Neural cell (in vitro differentiated cells): ENCODE data around the gene ZBED2.

Source experiments
- EP300 ChIP-seq: fragments of 450-650 bp; conservative IDR thresholded peaks from 2 replicates; pipeline ENCODE4 v1.6.1; 2014; ENCODE audit warnings: antibody characterized with exemption, mild to moderate bottlenecking, moderate library complexity; ENCODE audit not compliant: poor library complexity, severe bottlenecking
- EZH2 ChIP-seq: fragments of 200-600, 300-800 bp; shearing (Covaris generic), sonication (generic); IDR thresholded peaks from 2 replicates; pipeline ENCODE4 v1.6.1; 2014; ENCODE audit warnings: antibody characterized with exemption, low read length, borderline replicate concordance, mild to moderate bottlenecking; ENCODE audit not compliant: insufficient read depth, poor library complexity, severe bottlenecking
- MXI1 ChIP-seq: fragments of 450-650 bp; conservative IDR thresholded peaks from 2 replicates; pipeline ENCODE4 v1.6.1; 2014; ENCODE audit warnings: antibody characterized with exemption, mild to moderate bottlenecking; ENCODE audit not compliant: poor library complexity, severe bottlenecking
- POLR2AphosphoS5 ChIP-seq: IDR thresholded peaks from 2 replicates; pipeline ENCODE4 v1.6.1; 2012
- RAD21 ChIP-seq: fragments of 450-650 bp; conservative IDR thresholded peaks from 2 replicates; pipeline ENCODE4 v1.6.1; 2014; ENCODE audit warnings: antibody characterized with exemption, mild to moderate bottlenecking, moderate library complexity
- TAF1 ChIP-seq: IDR thresholded peaks from 2 replicates; pipeline ENCODE4 v1.6.1; 2012; ENCODE audit warnings: low read depth
- TF ChIP-seq, protein P1 (sequence below): fragments of 450-650 bp; IDR thresholded peaks from 2 replicates; pipeline ENCODE4 v1.5.1; 2014; ENCODE audit warnings: antibody characterized with exemption, mild to moderate bottlenecking, moderate library complexity; ENCODE audit not compliant: poor library complexity, severe bottlenecking
- TF ChIP-seq, protein P2 (sequence below): IDR thresholded peaks from 2 replicates; pipeline ENCODE4 v1.6.1; 2012; ENCODE audit warnings: borderline replicate concordance

DNA sequence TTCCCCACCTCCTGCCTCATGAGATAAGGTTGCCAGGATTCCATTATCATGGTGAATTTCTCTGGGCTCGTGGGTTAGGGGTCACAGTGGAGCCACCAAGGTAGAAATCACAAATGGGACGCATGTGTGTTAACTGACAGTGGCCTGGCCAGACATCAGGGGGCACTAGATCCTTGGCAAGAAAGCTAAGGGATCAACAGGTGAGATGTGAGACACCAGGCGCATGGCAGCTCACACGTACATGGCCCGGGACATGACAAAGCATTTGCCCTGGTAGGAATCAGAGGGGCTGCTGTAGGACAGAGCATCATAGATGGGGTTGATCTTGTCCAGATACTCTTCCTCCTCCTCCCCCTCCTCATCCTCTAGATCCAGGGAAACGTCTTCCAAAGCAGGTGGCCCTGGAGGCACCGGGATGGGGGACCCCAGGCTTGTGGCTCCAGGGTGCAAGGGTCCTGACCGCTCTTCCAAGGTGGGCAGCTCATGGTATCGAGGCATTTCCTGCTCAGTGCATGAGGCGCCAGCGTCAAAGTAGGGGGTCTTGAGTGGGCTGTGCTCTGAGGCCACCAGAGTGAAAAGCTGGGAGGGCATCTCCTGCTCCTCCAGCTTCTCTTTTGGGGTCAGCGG is 24.6 kb downstream of the ZBED2 start:
- TF ChIP-seq, protein P1, sequence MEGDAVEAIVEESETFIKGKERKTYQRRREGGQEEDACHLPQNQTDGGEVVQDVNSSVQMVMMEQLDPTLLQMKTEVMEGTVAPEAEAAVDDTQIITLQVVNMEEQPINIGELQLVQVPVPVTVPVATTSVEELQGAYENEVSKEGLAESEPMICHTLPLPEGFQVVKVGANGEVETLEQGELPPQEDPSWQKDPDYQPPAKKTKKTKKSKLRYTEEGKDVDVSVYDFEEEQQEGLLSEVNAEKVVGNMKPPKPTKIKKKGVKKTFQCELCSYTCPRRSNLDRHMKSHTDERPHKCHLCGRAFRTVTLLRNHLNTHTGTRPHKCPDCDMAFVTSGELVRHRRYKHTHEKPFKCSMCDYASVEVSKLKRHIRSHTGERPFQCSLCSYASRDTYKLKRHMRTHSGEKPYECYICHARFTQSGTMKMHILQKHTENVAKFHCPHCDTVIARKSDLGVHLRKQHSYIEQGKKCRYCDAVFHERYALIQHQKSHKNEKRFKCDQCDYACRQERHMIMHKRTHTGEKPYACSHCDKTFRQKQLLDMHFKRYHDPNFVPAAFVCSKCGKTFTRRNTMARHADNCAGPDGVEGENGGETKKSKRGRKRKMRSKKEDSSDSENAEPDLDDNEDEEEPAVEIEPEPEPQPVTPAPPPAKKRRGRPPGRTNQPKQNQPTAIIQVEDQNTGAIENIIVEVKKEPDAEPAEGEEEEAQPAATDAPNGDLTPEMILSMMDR, result no peak
- TF ChIP-seq POLR2AphosphoS5, result no peak
- no peak for TF ChIP-seq EZH2
- no peak for TF ChIP-seq EP300
- TF ChIP-seq TAF1, result no peak
- no peak for TF ChIP-seq RAD21
- TF ChIP-seq MXI1, result no peak
- TF ChIP-seq, protein P2, sequence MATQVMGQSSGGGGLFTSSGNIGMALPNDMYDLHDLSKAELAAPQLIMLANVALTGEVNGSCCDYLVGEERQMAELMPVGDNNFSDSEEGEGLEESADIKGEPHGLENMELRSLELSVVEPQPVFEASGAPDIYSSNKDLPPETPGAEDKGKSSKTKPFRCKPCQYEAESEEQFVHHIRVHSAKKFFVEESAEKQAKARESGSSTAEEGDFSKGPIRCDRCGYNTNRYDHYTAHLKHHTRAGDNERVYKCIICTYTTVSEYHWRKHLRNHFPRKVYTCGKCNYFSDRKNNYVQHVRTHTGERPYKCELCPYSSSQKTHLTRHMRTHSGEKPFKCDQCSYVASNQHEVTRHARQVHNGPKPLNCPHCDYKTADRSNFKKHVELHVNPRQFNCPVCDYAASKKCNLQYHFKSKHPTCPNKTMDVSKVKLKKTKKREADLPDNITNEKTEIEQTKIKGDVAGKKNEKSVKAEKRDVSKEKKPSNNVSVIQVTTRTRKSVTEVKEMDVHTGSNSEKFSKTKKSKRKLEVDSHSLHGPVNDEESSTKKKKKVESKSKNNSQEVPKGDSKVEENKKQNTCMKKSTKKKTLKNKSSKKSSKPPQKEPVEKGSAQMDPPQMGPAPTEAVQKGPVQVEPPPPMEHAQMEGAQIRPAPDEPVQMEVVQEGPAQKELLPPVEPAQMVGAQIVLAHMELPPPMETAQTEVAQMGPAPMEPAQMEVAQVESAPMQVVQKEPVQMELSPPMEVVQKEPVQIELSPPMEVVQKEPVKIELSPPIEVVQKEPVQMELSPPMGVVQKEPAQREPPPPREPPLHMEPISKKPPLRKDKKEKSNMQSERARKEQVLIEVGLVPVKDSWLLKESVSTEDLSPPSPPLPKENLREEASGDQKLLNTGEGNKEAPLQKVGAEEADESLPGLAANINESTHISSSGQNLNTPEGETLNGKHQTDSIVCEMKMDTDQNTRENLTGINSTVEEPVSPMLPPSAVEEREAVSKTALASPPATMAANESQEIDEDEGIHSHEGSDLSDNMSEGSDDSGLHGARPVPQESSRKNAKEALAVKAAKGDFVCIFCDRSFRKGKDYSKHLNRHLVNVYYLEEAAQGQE, result no peak
